ENCODE results near the gene IL15.
"Not testable (repeated sequence)": the region's sequence is repeated elsewhere in the genome, so short reads cannot be mapped to it uniquely, and the experiment has no call there.

Gene IL15

GRCh38 chr4:141705048-141705746, 68.8 kb downstream of the IL15 start:
- DNase-seq: no peak

- no peak for DNase-seq
These were observed 69.5 kb downstream of the IL15 start for GRCh38 chr4:141705747-141706377.

- no peak for DNase-seq
These were observed 70.1 kb downstream of the IL15 start for GRCh38 chr4:141706445-141706844.

- DNase-seq: no peak
These were observed 74.8 kb downstream of the IL15 start for GRCh38 chr4:141711211-141711610.

- DNase-seq: no peak
These were observed 76.8 kb downstream of the IL15 start for GRCh38 chr4:141713185-141713584.

GRCh38 chr4:141713771-141714445, 77.5 kb downstream of the IL15 start:
- no peak for DNase-seq

- no peak for DNase-seq
These were observed 83.2 kb downstream of the IL15 start for GRCh38 chr4:141719585-141719984.

GRCh38 chr4:141721174-141721573, 84.8 kb downstream of the IL15 start:
- DNase-seq: no peak

- no peak for DNase-seq
These were observed 88.3 kb downstream of the IL15 start for GRCh38 chr4:141724646-141725045.

GRCh38 chr4:141727420-141727819, 91.0 kb downstream of the IL15 start:
- no peak for DNase-seq

- no peak for DNase-seq
These were observed 94.4 kb downstream of the IL15 start for GRCh38 chr4:141730805-141731204.

- no peak for DNase-seq
These were observed 95.1 kb downstream of the IL15 start for GRCh38 chr4:141731481-141731880.

GRCh38 chr4:141739636-141740035, 103.3 kb downstream of the IL15 start:
- no peak for DNase-seq

GRCh38 chr4:141746026-141746425, 109.6 kb downstream of the IL15 start:
- DNase-seq: no peak

- not testable (repeated sequence) for DNase-seq
These were observed 115.4 kb downstream of the IL15 start for GRCh38 chr4:141751806-141752205.

- DNase-seq: no peak
These were observed 120.9 kb downstream of the IL15 start for GRCh38 chr4:141757287-141757686.

GRCh38 chr4:141759796-141760425, 123.5 kb downstream of the IL15 start:
- DNase-seq: no peak

GRCh38 chr4:141761926-141762325, 125.5 kb downstream of the IL15 start:
- no peak for DNase-seq

GRCh38 chr4:141763374-141763773, 127.0 kb downstream of the IL15 start:
- DNase-seq: no peak

- DNase-seq: no peak
These were observed 132.6 kb downstream of the IL15 start for GRCh38 chr4:141768954-141769353.

GRCh38 chr4:141771889-141772830, 135.8 kb downstream of the IL15 start:
- no peak for DNase-seq

- DNase-seq: no peak
These were observed 136.5 kb downstream of the IL15 start for GRCh38 chr4:141772838-141773237.

- DNase-seq: no peak
These were observed 145.8 kb downstream of the IL15 start for GRCh38 chr4:141782205-141782604.
